GM18870 (cell line): ENCODE measurements around the gene BCAP31.

Experiments
- ATAC-seq: cut with Tn5 transposase; IDR thresholded peaks from one replicate; pipeline ENCODE4 v1.9.1; 2021; ENCODE audit warnings: moderate library complexity; ENCODE audit not compliant: unreplicated experiment

BCAP31 gene

GRCh38 chrX:153659268-153659667, 64.9 kb downstream of the BCAP31 start:
- no peak for ATAC-seq

- no peak for ATAC-seq
Observed at GRCh38 chrX:153657161-153657560, 67.0 kb downstream of the BCAP31 start.

- ATAC-seq, result no peak
Observed at GRCh38 chrX:153653556-153653955, 70.6 kb downstream of the BCAP31 start.

- no peak for ATAC-seq
Observed at GRCh38 chrX:153651540-153652079, 72.6 kb downstream of the BCAP31 start.

- no peak for ATAC-seq
Observed at GRCh38 chrX:153650959-153651358, 73.2 kb downstream of the BCAP31 start.
